Measurements from ENCODE around the gene MCRIP2.

MCRIP2 gene

DNA sequence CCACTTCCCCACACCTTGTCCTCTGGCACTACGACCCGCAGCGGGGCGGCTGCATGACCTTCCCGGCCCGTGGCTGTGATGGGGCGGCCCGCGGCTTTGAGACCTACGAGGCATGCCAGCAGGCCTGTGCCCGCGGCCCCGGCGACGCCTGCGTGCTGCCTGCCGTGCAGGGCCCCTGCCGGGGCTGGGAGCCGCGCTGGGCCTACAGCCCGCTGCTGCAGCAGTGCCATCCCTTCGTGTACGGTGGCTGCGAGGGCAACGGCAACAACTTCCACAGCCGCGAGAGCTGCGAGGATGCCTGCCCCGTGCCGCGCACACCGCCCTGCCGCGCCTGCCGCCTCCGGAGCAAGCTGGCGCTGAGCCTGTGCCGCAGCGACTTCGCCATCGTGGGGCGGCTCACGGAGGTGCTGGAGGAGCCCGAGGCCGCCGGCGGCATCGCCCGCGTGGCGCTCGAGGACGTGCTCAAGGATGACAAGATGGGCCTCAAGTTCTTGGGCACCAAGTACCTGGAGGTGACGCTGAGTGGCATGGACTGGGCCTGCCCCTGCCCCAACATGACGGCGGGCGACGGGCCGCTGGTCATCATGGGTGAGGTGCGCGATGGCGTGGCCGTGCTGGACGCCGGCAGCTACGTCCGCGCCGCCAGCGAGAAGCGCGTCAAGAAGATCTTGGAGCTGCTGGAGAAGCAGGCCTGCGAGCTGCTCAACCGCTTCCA, 8.1 kb upstream of the MCRIP2 start:
- DNase-seq = no peak

DNA sequence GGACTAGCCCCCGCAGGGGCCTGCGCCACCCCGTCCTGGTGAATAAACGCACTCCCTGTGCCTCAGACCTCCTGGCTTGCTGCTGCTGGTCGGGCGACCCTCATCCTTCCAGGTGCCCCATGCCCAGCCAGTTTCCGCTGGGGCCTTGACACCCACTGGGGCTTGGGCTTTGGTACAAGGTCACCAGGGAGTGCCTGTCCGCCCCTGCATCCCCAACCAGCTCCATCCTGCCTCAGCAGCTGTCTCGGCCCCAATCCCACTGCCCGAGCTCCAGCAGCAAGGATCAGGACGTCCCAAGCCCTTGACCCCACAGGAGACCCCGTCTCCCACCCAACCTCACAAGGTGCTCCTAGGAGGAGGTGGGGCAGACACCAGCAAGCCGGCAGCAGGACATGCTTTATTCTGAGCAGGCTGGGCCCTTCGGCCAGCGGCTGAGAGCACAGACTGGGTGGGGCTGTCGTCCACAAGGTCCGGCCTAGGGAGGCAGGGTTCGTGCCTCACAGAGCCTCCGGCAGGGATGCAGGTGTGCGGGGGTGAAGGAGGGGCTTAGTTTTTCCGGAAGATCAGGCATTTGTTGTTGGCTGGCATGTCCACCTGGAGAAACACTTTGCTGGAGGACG, 7.5 kb upstream of the MCRIP2 start:
- no peak for DNase-seq

DNA sequence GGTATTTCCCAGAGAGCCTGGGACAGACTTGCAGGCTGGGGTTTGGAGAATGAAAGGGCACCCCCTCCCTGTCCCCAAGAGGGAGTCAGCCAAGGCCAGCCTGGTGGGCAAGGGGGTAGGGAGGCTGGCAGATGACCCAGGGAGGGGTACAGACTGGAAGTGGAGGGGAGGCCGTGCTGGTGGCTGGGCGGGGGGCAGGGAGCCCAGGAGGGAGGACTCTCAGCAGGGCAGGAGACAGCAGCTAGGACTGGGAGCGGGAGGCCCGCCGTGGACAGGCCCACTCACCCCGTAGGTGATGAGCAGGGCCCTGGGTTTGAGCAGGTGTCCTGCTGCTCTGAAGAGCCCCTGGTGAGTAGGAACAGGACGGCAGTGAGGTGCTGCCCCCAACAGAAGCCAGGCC, 6.6 kb upstream of the MCRIP2 start:
- no peak for DNase-seq

DNA sequence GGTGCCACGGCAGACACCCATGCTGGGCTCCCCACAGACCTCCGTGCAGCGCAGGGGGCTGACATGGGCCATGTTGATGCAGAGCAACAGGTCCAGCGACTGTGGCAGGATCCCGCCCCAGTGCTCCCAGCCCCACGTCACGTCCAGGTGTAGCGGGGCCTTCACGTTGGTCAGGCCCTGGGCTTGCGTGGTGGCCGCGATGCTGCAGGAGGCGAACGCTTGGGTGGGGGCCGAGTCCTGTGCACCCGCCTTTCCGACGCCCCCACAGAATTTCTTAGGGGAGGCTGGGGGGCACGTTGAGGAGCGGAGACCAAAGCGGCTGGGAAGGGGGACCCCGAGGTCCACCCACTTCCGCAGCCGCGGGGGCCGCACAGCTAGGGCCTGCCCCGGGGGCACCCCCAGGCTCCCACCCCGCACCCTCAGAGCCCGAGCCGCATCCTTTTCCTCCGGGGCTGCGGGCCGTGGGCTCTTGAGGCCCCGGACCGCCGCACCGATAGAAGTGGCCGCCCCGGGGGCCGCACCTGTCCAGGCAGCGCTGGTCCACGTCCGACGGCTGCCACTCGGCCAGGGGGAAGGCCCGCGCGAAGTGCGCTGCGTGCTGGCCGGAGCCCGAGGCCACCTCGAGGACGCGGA, 5.9 kb upstream of the MCRIP2 start:
- no peak for DNase-seq

DNA sequence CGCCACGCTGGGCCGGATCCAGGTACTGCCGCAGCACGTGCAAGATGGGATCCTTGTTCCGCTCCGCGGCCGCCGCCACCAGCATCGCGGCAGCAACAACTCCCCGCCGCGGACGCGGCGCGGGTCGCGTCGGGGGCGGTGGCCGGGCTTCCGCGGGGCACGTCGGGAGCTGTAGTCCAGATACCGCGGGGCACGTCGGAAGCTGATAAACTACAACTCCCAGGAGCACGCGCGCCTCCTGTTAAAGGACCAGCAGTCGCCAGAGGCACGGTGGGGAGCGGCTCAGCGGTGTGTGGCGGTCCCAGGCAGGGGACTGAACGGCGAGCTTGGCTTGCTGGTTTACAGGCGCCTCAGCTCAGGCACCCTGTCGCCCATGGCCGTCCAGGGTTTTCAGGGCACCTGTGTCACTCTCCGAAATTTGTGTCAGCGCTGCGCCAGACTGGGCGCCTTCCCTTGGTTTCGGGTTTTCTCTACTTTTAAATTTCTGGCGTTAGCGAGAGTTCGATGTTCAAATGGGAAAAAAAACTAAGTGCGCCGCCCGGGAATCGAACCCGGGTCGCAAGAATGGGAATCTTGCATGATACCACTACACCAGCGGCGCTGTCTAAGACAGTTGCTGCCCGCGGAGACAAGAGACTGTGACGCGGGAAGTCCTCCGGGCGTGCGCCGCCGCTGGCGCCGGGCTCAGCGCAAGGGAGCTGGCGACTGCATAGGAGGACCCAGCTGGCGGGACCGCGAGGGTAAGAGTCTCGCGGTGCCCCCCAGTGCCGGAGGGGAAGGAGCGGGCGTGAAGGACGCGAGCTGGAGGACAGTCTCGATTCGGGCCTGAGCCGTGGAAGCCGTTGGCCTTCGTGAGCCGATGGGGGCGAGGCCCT, 5.2 kb upstream of the MCRIP2 start, which contains the start of gene METTL26:
TSS of gene METTL26 (minus strand) at position 100 of the 875 bp plus-strand sequence. CDS start at position 85, 15 bp downstream.
- DNase-seq = peak; percentile 79

DNA sequence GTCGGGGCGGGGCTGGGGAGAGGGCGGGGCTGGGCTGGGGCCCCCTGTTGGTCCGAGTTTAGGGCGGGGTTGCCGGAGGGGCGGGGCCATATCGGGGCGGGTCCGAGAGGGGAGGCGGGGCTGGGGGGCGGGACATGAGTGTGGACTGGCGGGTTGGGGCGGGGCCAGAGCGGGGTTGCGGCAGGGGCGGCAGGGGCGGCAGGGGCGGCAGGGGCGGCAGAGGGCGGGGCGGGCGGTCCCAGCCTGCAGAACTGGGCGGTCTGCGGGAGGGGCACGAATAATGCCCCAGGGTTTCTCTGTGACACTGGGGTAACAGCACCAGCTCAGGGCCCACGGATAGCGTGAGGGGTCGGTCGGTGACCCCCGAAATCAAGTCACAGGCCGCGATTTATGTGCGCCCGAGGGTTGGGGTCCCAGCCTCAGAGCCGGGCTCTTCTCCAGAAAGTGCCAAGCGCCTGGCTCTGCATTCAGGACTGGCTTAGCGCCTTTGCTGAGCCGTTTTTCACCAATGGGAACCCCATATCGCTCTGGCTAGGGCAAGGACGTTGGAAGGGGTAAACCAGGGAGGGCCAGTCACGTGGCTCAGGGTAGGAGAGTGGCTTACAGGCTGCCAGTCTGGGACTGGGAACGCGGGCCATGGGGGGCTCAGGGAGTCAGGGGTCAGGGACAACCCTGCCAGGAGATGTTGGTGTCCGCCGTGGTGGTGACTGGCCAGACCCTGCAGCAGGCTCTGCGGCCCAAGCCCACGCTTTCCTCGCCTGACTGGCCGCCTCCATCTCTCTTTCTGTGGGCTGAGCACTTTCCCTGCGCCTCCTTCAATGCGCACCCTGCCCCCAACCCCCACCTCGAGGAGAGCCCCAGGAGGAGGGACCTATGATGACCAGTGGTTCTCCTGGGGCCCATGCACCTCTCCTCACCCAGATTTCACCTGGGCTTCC, 4.3 kb upstream of the MCRIP2 start:
- DNase-seq = peak; percentile 71

DNA sequence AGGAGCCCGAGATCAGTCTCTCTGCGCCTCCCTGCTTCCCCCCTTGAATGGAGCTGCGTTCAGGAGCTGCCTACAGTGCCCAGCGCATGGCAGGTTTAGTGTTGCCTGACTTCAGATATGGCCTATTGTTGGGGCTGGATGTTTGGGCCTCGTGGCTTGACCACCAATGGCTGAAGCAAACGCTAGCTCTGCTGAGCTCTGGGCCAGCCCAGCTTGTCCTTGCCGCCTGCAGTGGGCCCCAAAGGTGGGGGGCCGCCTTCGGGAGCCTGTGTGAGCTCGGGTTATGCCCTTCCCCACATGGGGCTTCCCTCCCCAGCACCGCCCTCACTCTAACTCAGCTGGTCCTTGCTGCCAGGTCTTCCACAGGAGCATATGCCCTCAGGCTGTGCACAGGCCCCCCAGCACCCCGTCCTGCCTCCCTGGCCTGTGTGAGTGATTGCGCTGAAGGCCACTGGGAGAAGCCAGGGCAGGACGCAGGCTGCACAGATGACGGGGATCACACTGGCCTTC, 3.5 kb upstream of the MCRIP2 start:
- no peak for DNase-seq

DNA sequence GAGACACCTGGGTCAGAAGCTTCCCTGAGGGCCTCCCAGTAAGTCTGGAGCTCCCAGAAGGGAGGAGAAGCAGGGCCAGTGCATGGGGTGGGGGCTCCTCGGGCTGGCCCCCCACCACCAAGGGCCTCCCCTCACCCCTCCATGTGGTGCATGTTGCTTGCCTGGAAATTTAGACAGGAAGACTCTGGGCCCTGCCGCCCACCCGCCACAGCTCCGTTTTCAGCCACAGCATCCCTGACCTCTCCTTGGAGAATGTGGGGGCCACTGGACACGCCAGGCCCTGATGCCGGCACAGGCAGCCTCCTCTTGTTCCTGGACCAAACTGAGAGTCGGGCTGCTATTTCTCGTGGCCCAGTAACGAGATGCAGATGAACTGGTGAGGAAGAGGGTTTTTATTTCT, 2.8 kb upstream of the MCRIP2 start:
- DNase-seq = no peak

DNA sequence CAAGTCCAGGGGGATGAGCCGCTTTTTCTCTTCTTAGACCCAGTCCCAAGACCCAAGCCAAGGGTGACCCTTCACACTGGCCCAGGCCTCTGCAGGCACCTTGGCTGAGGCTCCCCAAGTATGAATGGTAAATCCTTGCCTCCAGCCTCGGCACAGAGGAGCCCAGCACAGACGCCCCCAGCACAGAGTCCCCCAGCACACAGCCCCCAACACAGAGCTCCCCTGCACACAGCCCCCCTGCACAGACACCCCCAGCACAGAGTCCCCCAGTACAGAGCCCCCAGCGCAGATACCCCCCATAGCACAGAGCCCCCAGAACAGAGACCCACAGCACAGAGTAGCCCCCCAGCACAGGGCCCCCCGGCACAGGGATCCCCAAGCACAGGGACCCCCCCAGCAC, 1.0 kb upstream of the MCRIP2 start:
- DNase-seq = no peak

DNA sequence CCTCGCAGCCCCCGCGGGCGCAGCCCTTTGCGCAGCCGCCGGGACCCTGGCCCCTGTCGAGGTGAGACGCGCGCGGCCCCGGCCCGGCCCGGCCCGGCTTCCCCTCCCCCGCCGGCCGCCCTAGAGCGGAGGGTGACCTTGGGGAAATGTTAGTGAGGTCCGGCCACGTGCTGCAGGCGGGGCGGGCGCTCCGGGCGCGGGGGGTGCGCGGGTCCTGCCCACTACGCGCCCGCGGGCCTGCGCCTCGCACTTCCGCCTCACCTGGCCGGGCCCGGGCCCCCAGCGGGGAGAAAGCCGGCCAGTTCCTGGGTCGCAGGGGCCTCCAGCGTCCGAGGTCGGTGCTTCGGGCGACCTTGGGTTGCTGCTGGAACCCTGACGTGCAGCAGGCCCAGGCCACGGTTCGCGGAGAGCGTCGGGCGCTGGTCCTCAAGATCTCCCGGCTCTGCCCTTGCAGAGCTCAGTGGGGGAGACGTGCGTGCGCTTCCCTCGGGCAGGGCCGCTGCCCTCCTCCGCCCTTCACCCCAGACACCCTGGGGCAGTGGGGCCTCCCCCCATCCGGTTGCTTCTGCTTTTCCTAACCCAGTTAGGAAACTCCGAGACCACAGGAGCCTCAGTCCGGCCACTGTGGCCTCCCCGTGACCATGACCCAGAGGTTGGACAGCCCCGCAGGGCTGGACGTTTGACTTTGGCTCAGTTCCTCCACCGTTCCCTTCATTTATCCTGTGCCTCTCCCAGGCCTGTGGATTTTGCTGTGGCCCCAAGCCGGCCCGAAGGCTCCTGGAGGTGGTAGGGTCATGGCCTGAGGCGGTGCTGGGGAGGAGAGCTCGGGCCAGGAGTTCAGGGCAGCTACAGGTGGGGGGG, 791 bp downstream of the MCRIP2 start:
- no peak for DNase-seq

DNA sequence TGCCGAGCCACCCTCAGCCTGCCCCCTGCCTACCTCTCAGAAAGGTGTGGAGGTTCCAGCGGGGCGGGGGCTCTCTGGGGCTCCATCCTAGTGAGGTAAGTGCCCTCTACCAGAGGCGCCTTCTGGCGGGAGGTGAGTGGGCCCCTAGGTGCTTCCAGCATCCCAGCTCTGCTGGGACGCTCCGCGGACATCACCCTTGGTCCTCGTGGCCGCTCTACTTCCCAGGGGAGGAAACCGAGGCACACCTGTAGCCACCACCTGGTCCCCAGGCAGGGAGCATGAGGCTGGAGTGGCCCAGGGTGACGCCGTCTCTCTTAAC, 1.4 kb downstream of the MCRIP2 start:
- no peak for DNase-seq

DNA sequence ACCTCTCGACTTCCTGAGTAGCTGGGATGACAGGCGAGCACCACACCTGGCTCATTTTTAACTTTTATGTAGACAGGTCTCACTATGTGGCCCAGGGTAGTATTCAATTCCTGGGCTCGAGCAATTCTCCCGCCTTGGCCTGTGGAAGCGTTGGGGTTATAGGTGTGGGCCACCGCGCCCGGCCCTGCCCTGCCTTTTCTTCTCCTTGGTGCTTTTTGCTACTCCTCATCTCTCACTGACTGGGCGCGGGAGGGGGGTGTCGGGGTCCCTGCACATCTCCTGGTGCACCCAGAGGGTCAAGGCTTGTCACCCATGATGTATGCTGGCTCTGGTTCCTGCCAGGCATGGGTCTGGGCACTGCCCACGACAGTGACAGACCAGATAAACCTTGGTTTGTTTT, 2.9 kb downstream of the MCRIP2 start:
- no peak for DNase-seq

DNA sequence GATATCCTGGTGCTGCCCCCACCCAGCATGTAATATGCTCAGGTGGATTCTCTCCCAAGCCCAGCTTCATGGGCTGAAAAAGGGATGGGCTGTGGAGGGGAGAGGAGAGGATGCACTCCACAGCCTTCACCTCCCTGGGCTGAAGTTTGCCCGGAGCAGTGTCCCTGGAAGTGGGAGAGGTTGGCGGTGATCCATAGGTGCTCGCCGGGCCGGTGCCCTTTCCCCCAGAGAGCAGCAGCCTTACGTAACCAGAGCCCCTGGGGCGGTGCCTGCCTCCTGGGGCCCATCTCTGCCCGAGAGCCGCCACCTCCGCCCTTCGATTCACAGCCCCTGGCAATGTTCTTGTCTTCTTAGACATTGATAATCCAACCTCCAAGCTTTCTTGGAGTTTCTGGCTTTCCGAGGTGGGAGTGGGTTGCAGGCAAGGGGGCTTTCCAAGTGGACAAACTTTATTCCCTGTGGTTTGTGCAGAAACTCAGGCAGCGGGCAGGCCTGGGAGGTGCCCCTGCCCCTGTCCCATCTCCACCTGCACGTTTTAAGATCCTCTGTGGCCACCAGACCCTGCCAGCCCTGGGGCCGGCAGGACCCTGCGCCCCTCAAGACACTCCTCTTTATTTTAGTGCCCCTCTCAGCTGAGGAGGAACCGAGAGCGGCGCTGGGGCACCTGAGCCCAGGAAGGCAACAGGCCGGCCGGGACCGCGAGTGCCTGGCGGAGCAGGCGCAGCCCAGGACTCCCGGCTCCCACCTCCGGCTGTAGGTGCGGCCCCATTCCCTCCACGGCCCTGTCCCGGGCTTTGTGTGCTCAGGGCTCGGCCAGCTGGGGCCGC, 4.4 kb downstream of the MCRIP2 start:
- no peak for DNase-seq

DNA sequence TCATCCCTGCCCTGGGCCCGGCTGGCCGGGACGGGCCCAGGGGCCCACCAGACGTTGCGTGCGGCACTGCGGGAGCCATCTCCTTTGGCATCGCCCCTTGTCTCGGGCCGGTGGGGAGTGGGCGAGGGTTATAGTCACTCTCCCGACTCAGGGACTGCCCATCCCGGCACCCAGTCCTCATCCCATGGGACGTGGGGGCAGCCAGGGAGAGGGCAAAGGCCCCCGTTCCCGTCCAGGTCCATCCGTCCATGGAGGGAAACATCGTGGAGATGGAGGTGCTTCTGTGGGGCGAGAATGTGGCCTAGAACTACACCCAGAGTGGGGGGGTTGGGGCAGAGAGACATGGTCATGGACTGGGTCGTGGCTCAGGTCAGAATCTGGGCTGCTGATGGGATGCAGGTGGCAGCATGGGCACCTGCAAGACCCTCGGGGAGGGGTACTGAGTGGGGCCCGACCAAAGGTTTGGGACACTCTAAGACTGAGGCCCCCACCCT, 5.1 kb downstream of the MCRIP2 start:
- DNase-seq = no peak

DNA sequence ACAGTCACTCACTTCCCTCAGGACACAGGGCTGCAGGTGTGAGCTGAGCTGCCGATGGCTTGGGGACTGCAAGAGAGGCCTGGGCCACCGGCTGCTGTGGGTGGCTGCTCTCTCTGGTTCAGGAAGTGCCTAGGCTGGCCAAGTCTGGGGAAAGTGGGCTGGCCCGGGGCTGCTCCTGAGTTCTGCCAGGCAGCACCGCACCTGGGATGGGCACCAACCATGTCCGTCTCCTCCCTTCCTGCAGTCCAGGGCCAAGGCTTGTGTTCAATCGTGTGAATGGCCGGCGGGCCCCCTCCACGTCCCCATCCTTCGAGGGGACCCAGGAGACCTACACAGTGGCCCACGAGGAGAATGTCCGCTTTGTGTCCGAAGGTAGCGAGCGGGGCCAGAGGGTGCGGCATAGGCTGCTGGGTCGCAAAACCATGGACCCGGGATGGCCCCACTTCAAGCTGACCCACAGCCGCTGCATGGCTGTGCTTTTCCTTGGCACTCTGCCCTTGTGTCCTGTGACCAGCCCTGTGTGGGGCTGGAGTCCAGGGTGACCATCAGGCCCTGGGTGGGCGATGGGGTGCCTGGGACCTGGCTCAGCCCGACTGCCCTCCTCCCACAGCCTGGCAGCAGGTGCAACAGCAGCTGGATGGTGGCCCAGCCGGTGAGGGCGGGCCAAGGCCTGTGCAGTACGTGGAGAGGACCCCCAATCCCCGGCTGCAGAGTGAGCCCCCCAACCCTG, 5.7 kb downstream of the MCRIP2 start:
- no peak for DNase-seq

DNA sequence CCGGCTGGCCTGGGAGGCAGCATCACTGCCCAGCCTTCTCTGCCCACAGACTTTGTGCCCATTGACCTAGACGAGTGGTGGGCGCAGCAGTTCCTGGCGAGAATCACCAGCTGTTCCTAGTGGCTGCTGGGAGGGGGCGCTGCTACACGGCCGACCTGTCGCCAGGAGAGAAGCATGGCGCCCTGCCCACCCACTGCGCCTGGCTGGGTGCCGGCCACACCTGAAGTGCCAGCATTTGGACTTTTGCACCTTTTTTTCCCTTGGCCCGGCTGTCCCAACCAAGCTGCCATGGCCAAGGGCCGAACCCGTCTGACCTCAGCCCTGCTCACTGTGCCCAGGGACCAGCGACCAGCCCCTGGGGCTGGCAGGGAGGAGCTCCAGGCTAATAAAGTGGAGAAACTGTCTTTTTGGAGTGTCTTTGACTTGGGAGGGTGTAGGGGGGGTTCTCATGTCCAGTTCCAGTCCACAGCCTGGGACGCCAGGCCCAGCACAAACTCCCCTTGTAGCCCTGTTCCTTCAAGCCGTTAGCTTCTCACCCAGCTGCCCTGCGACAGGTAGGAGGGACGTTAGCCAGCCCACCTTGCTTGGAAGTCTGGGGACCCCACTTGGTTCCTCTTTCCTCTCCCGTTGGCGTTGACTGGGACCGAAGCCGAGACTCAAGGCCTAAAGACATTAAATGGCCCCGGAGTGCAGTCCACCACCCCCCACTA, 6.6 kb downstream of the MCRIP2 start:
- no peak for DNase-seq

DNA sequence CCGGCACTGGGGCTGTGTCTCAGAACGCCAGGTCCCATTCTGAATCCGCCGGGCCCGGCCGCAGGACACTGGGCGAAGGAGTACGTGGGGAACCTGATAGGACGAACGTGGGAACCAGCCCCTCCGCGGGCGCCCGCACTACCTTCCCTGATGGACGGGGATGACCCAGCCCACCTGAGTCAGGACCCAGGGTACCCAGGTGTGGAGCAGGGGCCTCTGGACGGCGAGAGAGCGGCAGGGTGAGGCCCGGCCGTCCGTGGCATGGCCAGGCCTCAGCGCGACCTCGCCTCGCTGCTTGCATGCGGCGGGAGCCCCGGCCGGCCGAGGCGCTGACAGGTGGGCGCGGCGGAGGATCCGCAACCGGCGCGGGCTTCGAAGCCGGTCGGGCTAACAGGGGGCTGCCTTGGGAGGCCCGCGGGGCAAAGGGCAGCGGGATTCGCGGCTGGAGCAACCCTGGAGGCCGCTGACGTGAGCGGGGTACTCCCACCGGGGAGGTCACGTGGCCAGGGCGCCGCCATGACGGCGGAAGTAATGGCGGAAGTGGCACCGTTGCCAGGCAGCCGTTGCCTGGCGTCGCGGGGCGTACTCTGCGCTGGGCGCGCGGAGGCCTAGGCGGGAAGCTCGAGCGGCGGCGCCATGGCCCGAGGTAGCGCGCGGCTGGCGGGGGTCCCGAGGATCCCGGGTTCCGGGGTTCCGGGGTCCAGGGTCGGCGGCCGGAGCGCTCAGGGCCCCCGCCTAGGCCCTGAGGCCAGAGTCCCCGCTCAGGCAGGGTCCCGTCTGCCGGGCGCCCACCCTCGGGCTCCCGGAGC, 7.4 kb downstream of the MCRIP2 start, which contains the start of gene WDR90:
TSS of gene WDR90 (plus strand) at position 585 of the 809 bp plus-strand sequence. CDS start at position 637, 52 bp downstream.
- DNase-seq = peak; percentile 51

All from NCI-H524 treated with DMSO at 0.1 percent for 48 hours (cell line).